HuH-7 (cell line): ENCODE data around the gene TRIM41.
"Not testable (repeated sequence)": the region's sequence is repeated elsewhere in the genome, so short reads cannot be mapped to it uniquely, and the experiment has no call there.

Experiments used
- DNase-seq: peaks from one replicate; pipeline ENCODE4 v3.0.0; 2011; ENCODE audit warnings: low spot score

TRIM41 gene

GRCh38 chr5:181223058-181223728 is at the start of gene TRIM41:
Gene TRIM41, plus strand, starts transcription at chr5:181223281. Its CDS starts 719 bp downstream, at chr5:181224000.
- peak; percentile 95 for DNase-seq

- peak; percentile 64 for DNase-seq
Observed at GRCh38 chr5:181173420-181174342, 49.4 kb upstream of the TRIM41 start.

- DNase-seq, result no peak
Observed at GRCh38 chr5:181176254-181176952, 46.7 kb upstream of the TRIM41 start.

GRCh38 chr5:181177559-181177958 is 45.5 kb upstream of the TRIM41 start:
- not testable (repeated sequence) for DNase-seq

GRCh38 chr5:181181650-181182565 is 41.2 kb upstream of the TRIM41 start:
- DNase-seq, result no peak

- no peak for DNase-seq
Observed at GRCh38 chr5:181182651-181183050, 40.4 kb upstream of the TRIM41 start.

- DNase-seq, result no peak
Observed at GRCh38 chr5:181184845-181185216, 38.2 kb upstream of the TRIM41 start.

- DNase-seq, result no peak
Observed at GRCh38 chr5:181185560-181185959, 37.5 kb upstream of the TRIM41 start.

GRCh38 chr5:181186022-181186421 is 37.1 kb upstream of the TRIM41 start:
- DNase-seq, result no peak

- DNase-seq, result no peak
Observed at GRCh38 chr5:181186986-181187499, 36.0 kb upstream of the TRIM41 start.

- peak; percentile 67 for DNase-seq
Observed at GRCh38 chr5:181187500-181188213, 35.4 kb upstream of the TRIM41 start.

- DNase-seq, result peak; percentile 37
Observed at GRCh38 chr5:181188700-181189362, 34.2 kb upstream of the TRIM41 start.

- DNase-seq, result no peak
Observed at GRCh38 chr5:181189363-181189961, 33.6 kb upstream of the TRIM41 start.

- no peak for DNase-seq
Observed at GRCh38 chr5:181189962-181190710, 32.9 kb upstream of the TRIM41 start.

- no peak for DNase-seq
Observed at GRCh38 chr5:181190711-181191525, 32.2 kb upstream of the TRIM41 start.

GRCh38 chr5:181191526-181192336 is 31.4 kb upstream of the TRIM41 start:
- peak; percentile 88 for DNase-seq
